GM21717 (cell line): Measurements from ENCODE around the gene GPR142.
A peak's percentile ranks its signal among the peaks of the same experiment; 100 is the strongest.

Experiments
- ATAC-seq: cut with Tn5 transposase; IDR thresholded peaks from one replicate; pipeline ENCODE4 v1.9.1; 2021; ENCODE audit warnings: mild to moderate bottlenecking, moderate library complexity; ENCODE audit not compliant: unreplicated experiment

The GPR142 gene

GRCh38 chr17:74367206-74367605 lies at the start of gene GPR142:
Gene GPR142, plus strand, starts transcription at chr17:74367506. Its CDS starts 2,035 bp downstream, at chr17:74369541.
- no peak for ATAC-seq

- no peak for ATAC-seq
Observed at GRCh38 chr17:74318391-74318790, 48.9 kb upstream of the GPR142 start.

GRCh38 chr17:74324521-74324920 lies 42.8 kb upstream of the GPR142 start:
- ATAC-seq, result no peak

GRCh38 chr17:74325376-74325742 lies 41.9 kb upstream of the GPR142 start:
- ATAC-seq, result no peak

GRCh38 chr17:74325743-74326379 lies 41.4 kb upstream of the GPR142 start, which contains the start of gene KIF19:
Gene KIF19, plus strand, starts transcription at chr17:74326226. Its CDS starts 124 bp downstream, at chr17:74326350.
- ATAC-seq, result peak; percentile 56

- ATAC-seq, result no peak
Observed at GRCh38 chr17:74326506-74326905, 40.8 kb upstream of the GPR142 start.

- no peak for ATAC-seq
Observed at GRCh38 chr17:74328487-74328886, 38.8 kb upstream of the GPR142 start.

GRCh38 chr17:74329378-74329777 lies 37.9 kb upstream of the GPR142 start:
- no peak for ATAC-seq

- ATAC-seq, result no peak
Observed at GRCh38 chr17:74330446-74330845, 36.9 kb upstream of the GPR142 start.

- ATAC-seq, result no peak
Observed at GRCh38 chr17:74332017-74332650, 35.2 kb upstream of the GPR142 start.

- ATAC-seq, result no peak
Observed at GRCh38 chr17:74332763-74333283, 34.5 kb upstream of the GPR142 start.

- ATAC-seq, result no peak
Observed at GRCh38 chr17:74334393-74335039, 32.8 kb upstream of the GPR142 start.

GRCh38 chr17:74335529-74336062 lies 31.7 kb upstream of the GPR142 start:
- ATAC-seq, result no peak

- no peak for ATAC-seq
Observed at GRCh38 chr17:74336307-74336706, 31.0 kb upstream of the GPR142 start.

GRCh38 chr17:74337834-74338500 lies 29.3 kb upstream of the GPR142 start:
- no peak for ATAC-seq

GRCh38 chr17:74339537-74340195 lies 27.6 kb upstream of the GPR142 start:
- no peak for ATAC-seq

GRCh38 chr17:74340470-74341023 lies 26.8 kb upstream of the GPR142 start:
- ATAC-seq, result no peak

GRCh38 chr17:74342224-74342623 lies 25.1 kb upstream of the GPR142 start:
- no peak for ATAC-seq

GRCh38 chr17:74343121-74343520 lies 24.2 kb upstream of the GPR142 start:
- no peak for ATAC-seq
